Gastroesophageal sphincter (tissue), 4 donors: ENCODE data around the gene MR1. TPM values are rescaled to one million over a fixed set of nuclear protein-coding genes. Genes with fewer than 3 reads are reported as not detected.
A peak's percentile ranks its signal among the peaks of the same experiment; 100 is the strongest.
"Not testable (repeated sequence)": the region's sequence is repeated elsewhere in the genome, so short reads cannot be mapped to it uniquely, and the experiment has no call there.

Source experiments
- ATAC-seq: fragments of 150-250 bp; one replicate; pipeline ENCODE4 v1.9.1; 2016; ENCODE audit warnings: mild to moderate bottlenecking, moderate library complexity
- H3K27ac ChIP-seq, 4 donors: fragments of 200-600 bp; sonication (generic) in 3 of 4; 1 replicate in 3 of 4; 2 replicates in 1 of 4; pipeline ENCODE4 v1.5.1; 2016 to 2019
- H3K27me3 ChIP-seq: fragments of 200-600 bp; sonication (generic); one replicate; pipeline ENCODE4 v1.5.1; 2019
- H3K36me3 ChIP-seq, 2 donors: fragments of 200-600 bp; sonication (generic); one replicate each; pipeline ENCODE4 v1.5.1; 2019; ENCODE audit warnings: control low read depth in 1 of 2
- H3K4me1 ChIP-seq, 3 donors: fragments of 200-600 bp; sonication (generic); 1 replicate in 2 of 3; 2 replicates in 1 of 3; pipeline ENCODE4 v1.5.1; 2016 to 2019; ENCODE audit warnings: control low read depth in 2 of 3
- H3K4me3 ChIP-seq, 2 donors: fragments of 200-600 bp; sonication (generic); one replicate each; pipeline ENCODE4 v1.5.1; 2019; ENCODE audit warnings: mild to moderate bottlenecking in 1 of 2, moderate library complexity in 1 of 2
- H3K9me3 ChIP-seq, 3 donors: fragments of 200-600 bp; sonication (generic); one replicate each; pipeline ENCODE4 v1.5.1; 2017 to 2019; ENCODE audit warnings: control low read depth in 2 of 3
- CTCF ChIP-seq, 4 experiments: fragments of 200-600 bp in 2 of 4; fragments of 450-650 bp in 2 of 4; sonication (generic) in 1 of 4; IDR thresholded peaks; one replicate each; pipeline ENCODE4 v1.5.1; 2017 to 2019; ENCODE audit warnings: antibody characterized with exemption in 4 of 4, mild to moderate bottlenecking in 2 of 4, moderate library complexity in 2 of 4
- EP300 ChIP-seq: sonication (generic); formaldehyde crosslinking; IDR thresholded peaks from one replicate; pipeline ENCODE4 v1.6.1; 2017; ENCODE audit warnings: antibody characterized with exemption, mild to moderate bottlenecking
- POLR2A ChIP-seq, 2 donors: fragments of 450-650 bp; IDR thresholded peaks; one replicate each; pipeline ENCODE4 v1.6.1; 2017; ENCODE audit warnings: antibody characterized with exemption in 2 of 2, mild to moderate bottlenecking in 2 of 2, moderate library complexity in 1 of 2
- POLR2AphosphoS5 ChIP-seq: sonication (generic); formaldehyde crosslinking; IDR thresholded peaks from one replicate; pipeline ENCODE4 v1.6.1; 2017; ENCODE audit warnings: antibody characterized with exemption
- WGBS, 2 donors: methylation state at CpG; one replicate each; pipeline ENCODE4 v1.1.5; 2018; ENCODE audit warnings: low coverage in 1 of 2; 5-methylcytosine and 5-hydroxymethylcytosine counted together
- total RNA-seq, 4 donors: library from RNA; depleted of rRNA; stranded (reverse); fragments of >200 nt; gene quantifications; one replicate each; pipeline ENCODE4 v1.1.0, GENCODE V29; 2016

The MR1 gene
- total RNA-seq, 4 donors from 2014 or later: 15.3 to 19.8 (median 18.2) TPM

- H3K4me3 ChIP-seq: no peak overlapping the region
- TF ChIP-seq POLR2AphosphoS5 (no peak), CTCF (IDR thresholded peaks at IDR 0.05) (no peak), EP300 (no peak), POLR2A (IDR thresholded peaks at IDR 0.05) (no peak)
- WGBS, 2 donors: 100% methylated on average over 1 of the region's 1 CpG
- H3K9me3 ChIP-seq: no peaks in the 10 kb centered on the region
- no peaks in the 10 kb centered on the region for H3K27me3 ChIP-seq
- peaks cover 3 to 20% (median 4%) of the 10 kb centered on the region in 3 donors for H3K4me1 ChIP-seq
- H3K27ac ChIP-seq: no peak overlapping the region
- H3K36me3 ChIP-seq: peaks cover 0 to 29% of the 10 kb centered on the region in 2 donors
- no peak for ATAC-seq
Measured at GRCh38 chr1:181060066-181060465, 26.3 kb downstream of the MR1 start.

- H3K9me3 ChIP-seq, H3K27ac ChIP-seq, ATAC-seq, H3K4me3 ChIP-seq, H3K27me3 ChIP-seq: not testable (repeated sequence)
- 80 to 92% methylated on average over 1 to 2 of the region's 4 CpGs for WGBS, 2 donors
- H3K4me1 ChIP-seq: peaks cover 3 to 20% (median 4%) of the 10 kb centered on the region in 3 donors
- H3K36me3 ChIP-seq: peaks cover 0 to 20% of the 10 kb centered on the region in 2 donors
Measured at GRCh38 chr1:181060947-181061346, 27.2 kb downstream of the MR1 start.

- no peak overlapping the region for H3K4me3 ChIP-seq
- H3K9me3 ChIP-seq: no peaks in the 10 kb centered on the region
- H3K36me3 ChIP-seq: peaks cover 0 to 19% of the 10 kb centered on the region in 2 donors
- no peaks in the 10 kb centered on the region for H3K27me3 ChIP-seq
- 29 to 30% methylated on average over 2 of the region's 2 CpGs for WGBS, 2 donors
- peaks cover 3 to 20% (median 4%) of the 10 kb centered on the region in 3 donors for H3K4me1 ChIP-seq
- no peak for TF ChIP-seq POLR2A (IDR thresholded peaks at IDR 0.05)
- no peak for TF ChIP-seq EP300
- no peak for TF ChIP-seq POLR2AphosphoS5
- TF ChIP-seq CTCF (IDR thresholded peaks at IDR 0.05): no peak
- ATAC-seq: no peak
- no peak overlapping the region for H3K27ac ChIP-seq
Measured at GRCh38 chr1:181061487-181061886, 27.7 kb downstream of the MR1 start.

- H3K27me3 ChIP-seq: no peaks in the 10 kb centered on the region
- peak; percentile 72 for ATAC-seq
- no peaks in the 10 kb centered on the region for H3K9me3 ChIP-seq
- H3K4me3 ChIP-seq: no peak overlapping the region
- H3K27ac ChIP-seq: no peak overlapping the region
- peaks cover 3 to 14% (median 4%) of the 10 kb centered on the region in 3 donors for H3K4me1 ChIP-seq
- 72 to 89% methylated on average over 8 to 9 of the region's 15 CpGs for WGBS, 2 donors
- H3K36me3 ChIP-seq: peaks cover 0 to 16% of the 10 kb centered on the region in 2 donors
- no peak for TF ChIP-seq POLR2AphosphoS5
- TF ChIP-seq CTCF (IDR thresholded peaks at IDR 0.05): no peak
- TF ChIP-seq EP300: no peak
- TF ChIP-seq POLR2A (IDR thresholded peaks at IDR 0.05): peak in 1 of 2 donors; percentile 25
Measured at GRCh38 chr1:181061891-181062835, 28.4 kb downstream of the MR1 start.

- Histone ChIP-seq H3K9me3 (no peaks in the 10 kb centered on the region), H3K27me3 (no peaks in the 10 kb centered on the region), H3K27ac (peak overlapping the region in 1 of 4 donors; percentile 8), H3K36me3 (peaks cover 0 to 16% of the 10 kb centered on the region in 2 donors), H3K4me1 (peaks cover 3 to 6% (median 4%) of the 10 kb centered on the region in 3 donors), H3K4me3 (no peak overlapping the region)
- ATAC-seq: no peak
- WGBS, 2 donors: 72 to 73% methylated on average over 3 to 6 of the region's 6 CpGs
- no peak for TF ChIP-seq POLR2AphosphoS5
- no peak for TF ChIP-seq EP300
- TF ChIP-seq CTCF (IDR thresholded peaks at IDR 0.05): no peak
- no peak for TF ChIP-seq POLR2A (IDR thresholded peaks at IDR 0.05)
Measured at GRCh38 chr1:181062836-181063428, 29.1 kb downstream of the MR1 start.
